HG03135 (cell line): ENCODE results near the gene CRLF2.
"Not testable (repeated sequence)": the region's sequence is repeated elsewhere in the genome, so short reads cannot be mapped to it uniquely, and the experiment has no call there.

Source experiments
- ATAC-seq: cut with Tn5 transposase; IDR thresholded peaks from one replicate; pipeline ENCODE4 v1.9.1; 2021; ENCODE audit warnings: mild to moderate bottlenecking, moderate library complexity; ENCODE audit not compliant: unreplicated experiment

CRLF2 gene

GRCh38 chrX:1169189-1169588, 43.3 kb downstream of the CRLF2 start:
- no peak for ATAC-seq

- no peak for ATAC-seq
These were observed 44.4 kb downstream of the CRLF2 start for GRCh38 chrX:1167918-1168481.

GRCh38 chrX:1167466-1167865, 45.0 kb downstream of the CRLF2 start:
- no peak for ATAC-seq

GRCh38 chrX:1165535-1166196, 46.8 kb downstream of the CRLF2 start:
- no peak for ATAC-seq

- no peak for ATAC-seq
These were observed 47.8 kb downstream of the CRLF2 start for GRCh38 chrX:1164322-1165288.

GRCh38 chrX:1163231-1163630, 49.2 kb downstream of the CRLF2 start:
- ATAC-seq = no peak

- ATAC-seq = no peak
These were observed 50.1 kb downstream of the CRLF2 start for GRCh38 chrX:1162119-1162916.

- no peak for ATAC-seq
These were observed 52.9 kb downstream of the CRLF2 start for GRCh38 chrX:1159548-1159947.

- not testable (repeated sequence) for ATAC-seq
These were observed 55.6 kb downstream of the CRLF2 start for GRCh38 chrX:1156681-1157455.

GRCh38 chrX:1153940-1154339, 58.5 kb downstream of the CRLF2 start:
- no peak for ATAC-seq

- ATAC-seq = no peak
These were observed 60.4 kb downstream of the CRLF2 start for GRCh38 chrX:1152090-1152489.

GRCh38 chrX:1151378-1152077, 60.9 kb downstream of the CRLF2 start:
- ATAC-seq = no peak

- no peak for ATAC-seq
These were observed 61.7 kb downstream of the CRLF2 start for GRCh38 chrX:1150569-1151347.

GRCh38 chrX:1147611-1148515, 64.6 kb downstream of the CRLF2 start:
- no peak for ATAC-seq

GRCh38 chrX:1144293-1144692, 68.2 kb downstream of the CRLF2 start:
- no peak for ATAC-seq
